HG03469 (cell line): ENCODE data around the gene DBF4.
"Not testable (repeated sequence)": the region's sequence is repeated elsewhere in the genome, so short reads cannot be mapped to it uniquely, and the experiment has no call there.

Source experiments
- ATAC-seq: cut with Tn5 transposase; IDR thresholded peaks from one replicate; pipeline ENCODE4 v1.9.1; 2021; ENCODE audit warnings: mild to moderate bottlenecking, moderate library complexity, moderate number of reproducible peaks; ENCODE audit not compliant: unreplicated experiment

DBF4 gene

GRCh38 chr7:87878208-87878735 is 2.0 kb downstream of the DBF4 start:
- no peak for ATAC-seq

DNA sequence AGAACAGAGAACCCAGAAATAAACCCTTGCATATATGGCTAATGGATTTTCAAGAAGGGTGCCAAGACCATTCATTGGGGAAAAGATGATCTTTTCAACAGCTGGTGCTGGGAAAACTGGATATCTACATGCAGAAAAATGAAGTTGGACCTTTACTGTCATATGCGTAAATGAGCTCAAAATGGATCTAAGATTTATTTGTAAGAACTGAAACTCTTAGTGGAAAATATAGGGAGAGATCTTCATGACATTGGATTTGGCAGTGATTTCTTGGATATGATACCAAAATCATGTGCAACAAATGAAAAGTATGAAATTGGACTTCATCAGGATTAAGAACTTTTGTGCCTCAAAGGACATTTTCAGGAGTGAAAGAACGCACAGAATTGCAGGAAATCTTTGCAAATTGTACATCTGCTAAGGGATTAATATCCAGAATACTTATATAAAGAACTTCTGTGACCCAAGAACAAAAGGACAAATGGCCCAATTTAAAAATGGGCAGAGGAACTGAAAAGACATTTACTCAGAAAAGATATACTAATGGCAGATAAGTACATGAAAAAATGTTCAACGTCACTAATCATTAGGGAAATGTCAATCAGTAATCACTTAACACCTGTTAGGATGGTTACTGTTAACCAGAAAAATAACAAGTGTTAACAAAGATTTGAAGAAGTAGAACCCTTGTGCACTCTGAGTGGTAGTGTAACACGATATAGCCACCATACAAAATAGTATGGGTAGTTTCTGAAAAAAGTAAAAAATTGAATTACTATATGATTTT is 6.1 kb downstream of the DBF4 start:
- no peak for ATAC-seq

GRCh38 chr7:87885018-87885417 is 8.7 kb downstream of the DBF4 start:
- ATAC-seq, result no peak

- no peak for ATAC-seq
Measured at GRCh38 chr7:87886875-87887274, 10.6 kb downstream of the DBF4 start.

DNA sequence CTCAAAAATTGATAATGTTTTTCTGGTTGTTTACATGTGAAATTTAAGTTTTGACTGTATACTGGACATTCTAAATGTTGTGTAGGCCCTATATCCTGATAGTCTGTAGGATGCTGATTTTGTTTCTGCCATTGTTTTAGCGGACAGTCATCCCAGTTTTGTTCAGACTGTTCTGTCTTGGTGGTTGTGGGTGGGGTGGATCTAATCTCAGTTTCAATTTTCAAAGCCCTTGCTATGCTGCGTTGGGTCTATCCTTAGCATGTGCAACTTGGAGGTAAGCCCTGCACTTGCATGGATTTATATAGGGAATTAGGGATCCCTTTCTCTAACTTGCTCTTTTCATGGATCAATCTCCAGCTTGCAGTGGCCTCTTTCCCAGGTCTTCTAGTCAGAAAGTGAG is 19.1 kb downstream of the DBF4 start:
- ATAC-seq, result no peak

GRCh38 chr7:87899255-87899654 is 23.0 kb downstream of the DBF4 start:
- ATAC-seq, result no peak

- ATAC-seq, result not testable (repeated sequence)
Measured at GRCh38 chr7:87907136-87907906, 31.0 kb downstream of the DBF4 start.

DNA sequence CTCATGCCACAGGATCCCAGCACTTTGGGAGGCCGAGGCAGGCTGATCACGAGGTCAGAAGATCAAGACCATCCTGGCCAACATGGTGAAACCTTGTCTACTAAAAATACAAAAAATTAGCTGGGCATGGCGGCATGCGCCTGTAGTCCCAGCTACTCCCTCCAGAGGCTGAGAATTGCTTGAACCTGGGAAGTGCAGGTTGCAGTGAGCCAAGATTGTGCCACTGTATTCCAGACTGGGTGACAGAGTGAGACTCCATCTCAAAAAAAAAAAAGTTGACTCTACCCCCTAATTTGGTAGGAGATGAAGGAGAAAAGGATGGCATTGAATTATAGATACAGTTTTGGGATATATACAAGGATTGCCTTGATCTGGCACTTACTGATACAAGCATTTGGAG is 32.5 kb downstream of the DBF4 start:
- not testable (repeated sequence) for ATAC-seq

GRCh38 chr7:87912121-87912520 is 35.8 kb downstream of the DBF4 start:
- ATAC-seq, result no peak

DNA sequence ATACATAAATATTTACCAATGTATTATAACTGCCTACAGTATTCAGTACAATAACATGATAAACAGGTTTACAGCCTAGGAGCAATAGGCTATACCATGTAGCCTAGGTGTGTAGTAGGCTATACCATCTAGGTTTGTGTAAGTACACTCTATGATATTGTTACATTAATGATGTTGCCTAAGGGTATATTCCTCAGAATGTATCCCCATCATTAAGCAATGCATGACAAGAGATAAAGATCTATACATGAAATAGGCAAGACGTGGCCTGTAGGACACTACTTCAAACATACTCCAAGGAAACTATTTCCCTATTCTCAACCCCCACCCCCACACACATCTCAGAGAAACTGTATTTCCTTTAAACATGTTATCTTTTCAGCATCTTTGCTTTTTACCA is 42.4 kb downstream of the DBF4 start:
- no peak for ATAC-seq

DNA sequence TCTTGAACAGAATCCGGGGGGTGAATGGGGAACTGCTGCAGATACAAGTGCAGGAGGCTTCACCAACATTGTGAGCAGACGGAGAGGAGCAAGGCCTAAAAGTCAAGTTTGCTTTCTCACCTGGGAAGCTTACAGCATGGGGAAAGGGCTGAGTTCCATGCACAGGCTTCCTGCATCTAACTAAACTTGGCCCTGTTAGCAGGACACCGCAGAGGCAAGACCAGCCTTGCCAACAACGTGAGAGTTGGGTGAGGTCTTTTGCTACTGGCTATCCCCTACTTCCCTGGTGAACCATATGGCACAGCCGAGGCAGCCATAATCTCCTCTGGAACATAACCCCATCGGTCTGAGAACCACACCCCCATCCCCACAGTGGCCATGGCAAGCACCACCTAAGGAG is 43.6 kb downstream of the DBF4 start:
- no peak for ATAC-seq

GRCh38 chr7:87920578-87920977 is 44.3 kb downstream of the DBF4 start:
- no peak for ATAC-seq

DNA sequence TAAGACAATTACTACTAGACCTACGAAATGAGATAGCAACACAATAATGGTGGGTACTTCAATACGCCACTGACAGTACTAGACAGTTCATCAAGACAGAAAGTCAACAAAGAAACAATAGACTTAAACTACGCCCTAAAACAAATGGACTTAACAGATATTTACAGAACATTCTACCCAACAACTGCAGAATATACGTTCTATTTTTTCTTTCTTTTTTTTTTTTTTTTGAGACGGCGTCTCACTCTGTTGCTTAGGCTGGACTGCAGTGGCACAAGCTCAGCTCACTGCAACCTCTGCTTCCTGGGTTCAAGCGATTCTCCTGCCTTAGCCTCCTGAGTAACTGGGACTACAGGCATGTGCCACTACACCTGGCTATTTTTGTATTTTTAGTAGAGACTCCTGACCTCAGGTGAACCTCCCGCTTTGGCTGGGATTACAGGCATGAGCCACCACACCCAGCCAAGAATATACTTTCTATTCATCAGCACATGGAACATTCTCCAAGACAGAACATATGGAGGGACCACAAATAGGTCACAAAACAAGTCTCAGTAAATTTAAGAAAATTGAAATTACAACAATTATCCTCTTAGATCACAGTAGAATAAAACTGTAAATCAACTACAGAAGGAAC is 46.6 kb downstream of the DBF4 start:
- not testable (repeated sequence) for ATAC-seq

GRCh38 chr7:87926581-87927461 is 50.5 kb downstream of the DBF4 start:
- ATAC-seq, result peak; percentile 98

DNA sequence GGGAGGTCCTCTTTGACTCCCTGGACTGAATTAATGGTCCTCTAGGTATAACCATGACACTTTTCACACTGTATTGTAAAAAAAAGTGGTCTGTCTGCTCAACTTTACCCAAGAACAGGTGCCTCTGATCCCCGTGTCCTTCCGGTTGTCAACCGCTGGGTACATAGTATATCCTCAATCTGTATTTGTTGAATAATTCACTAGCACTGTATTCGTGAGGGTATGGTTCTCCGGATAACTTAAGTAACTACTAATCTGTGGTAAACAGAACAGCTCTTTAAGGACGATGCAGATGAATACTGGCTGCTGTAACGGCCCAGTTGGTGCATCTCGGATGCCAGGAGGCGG is 57.3 kb downstream of the DBF4 start:
- no peak for ATAC-seq

GRCh38 chr7:87933953-87934698 is 57.8 kb downstream of the DBF4 start, which contains the start of gene ADAM22:
Gene ADAM22, plus strand, starts transcription at chr7:87934251. Its CDS starts 215 bp downstream, at chr7:87934466.
- ATAC-seq, result peak; percentile 97

DNA sequence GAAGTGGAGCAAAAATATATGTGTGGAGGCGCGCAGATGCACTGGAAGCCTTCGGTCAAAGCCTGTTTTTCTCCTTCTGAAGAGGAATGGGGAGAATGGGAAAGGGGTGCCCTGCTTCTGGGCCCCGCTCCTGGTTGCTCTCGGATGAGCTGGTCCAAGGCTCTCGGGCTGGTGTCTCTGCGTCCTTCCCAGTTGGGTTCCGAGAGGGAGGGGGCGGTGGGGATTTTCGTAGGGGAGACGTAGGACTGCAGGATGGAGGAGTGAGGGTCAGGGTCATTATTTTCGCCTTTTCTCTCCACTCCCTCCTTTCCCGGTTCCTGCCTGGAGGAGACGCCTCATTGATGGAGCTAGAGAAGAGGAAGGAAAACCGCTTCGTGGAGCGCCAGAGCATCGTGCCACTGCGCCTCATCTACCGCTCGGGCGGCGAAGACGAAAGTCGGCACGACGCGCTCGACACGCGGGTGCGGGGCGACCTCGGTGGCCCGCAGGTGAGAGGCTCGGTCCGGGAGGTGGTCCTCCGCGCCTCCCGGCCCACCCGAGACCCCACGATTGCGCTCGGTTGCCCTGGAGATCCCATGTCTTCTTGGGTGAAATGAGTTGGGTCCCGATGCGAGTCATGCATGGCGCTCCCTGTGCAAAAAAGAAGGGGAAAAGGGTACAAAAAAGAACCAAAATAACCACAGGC is 58.5 kb downstream of the DBF4 start:
- ATAC-seq, result no peak

- no peak for ATAC-seq
Measured at GRCh38 chr7:87935384-87935706, 59.1 kb downstream of the DBF4 start.

- ATAC-seq, result no peak
Measured at GRCh38 chr7:87941138-87941537, 64.8 kb downstream of the DBF4 start.
